ENCODE data around the gene SLC25A26. TPM values are rescaled to one million over a fixed set of nuclear protein-coding genes. Genes with fewer than 3 reads are reported as not detected.

The SLC25A26 gene
- total RNA-seq, 1 experiment from 2014 or later = 13.2 TPM

GRCh38 chr3:66237552-66237951 is 16.8 kb downstream of the SLC25A26 start:
- no TSS peak for BruUV-seq (replicated peaks)
- ATAC-seq = no peak

GRCh38 chr3:66239513-66240123 is 18.8 kb downstream of the SLC25A26 start:
- POLR2A ChIA-PET = no interaction called here
- BruUV-seq (replicated peaks) = no TSS peak
- TF ChIP-seq POLR2AphosphoS5 (IDR thresholded peaks at IDR 0.05; ENCODE audit: low read depth, low read length) = no peak
- no peak for TF ChIP-seq TCF7L2 (IDR thresholded peaks at IDR 0.05; ENCODE audit: low read depth, low read length)
- no peak for TF ChIP-seq REST (IDR thresholded peaks at IDR 0.05; ENCODE audit: insufficient read depth in 1 of 2, low read depth in 2 of 2, low read length in 1 of 2)
- TF ChIP-seq CTCF (IDR thresholded peaks at IDR 0.05) = no peak
- Histone ChIP-seq H3K4me3 (ENCODE audit: low read depth in 2 of 2, low read length in 2 of 2) (no peak overlapping the region), H3K36me3 (ENCODE audit: control insufficient read depth, insufficient read depth, low read length) (no peaks in the 10 kb centered on the region), H3K4me1 (ENCODE audit: control insufficient read depth, insufficient read depth, low read length) (no peaks in the 10 kb centered on the region), H3K27me3 (ENCODE audit: control insufficient read depth, insufficient read depth, low read length) (no peaks in the 10 kb centered on the region), H3K9me3 (ENCODE audit: control insufficient read depth, insufficient read depth, low read depth, low read length) (no peaks in the 10 kb centered on the region), H3K27ac (ENCODE audit: low read length) (no peak overlapping the region)
- ATAC-seq (no peak), DNase-seq (ENCODE audit: low read depth, low spot score) (no peak)
- CTCF ChIA-PET = no interaction called here
- intact Hi-C loops (cut with micrococcal nuclease; ENCODE audit: unreplicated experiment) (no loop called here), in situ Hi-C loops (cut with HindIII; ENCODE audit: low pct_unique_long_range_greater_than_20kb, low sequenced_read_pairs) (no loop called here)

More at GRCh38 chr3:66237552-66237951, 16.8 kb downstream of the SLC25A26 start:
- Histone ChIP-seq H3K4me1 (ENCODE audit: control insufficient read depth, insufficient read depth, low read length) (no peaks in the 10 kb centered on the region), H3K4me3 (ENCODE audit: low read depth in 2 of 2, low read length in 2 of 2) (no peak overlapping the region), H3K27me3 (ENCODE audit: control insufficient read depth, insufficient read depth, low read length) (no peaks in the 10 kb centered on the region), H3K36me3 (ENCODE audit: control insufficient read depth, insufficient read depth, low read length) (no peaks in the 10 kb centered on the region), H3K9me3 (ENCODE audit: control insufficient read depth, insufficient read depth, low read depth, low read length) (no peaks in the 10 kb centered on the region), H3K27ac (ENCODE audit: low read length) (no peak overlapping the region)
- no peak for DNase-seq (ENCODE audit: low read depth, low spot score)
- in situ Hi-C loops (cut with HindIII; ENCODE audit: low pct_unique_long_range_greater_than_20kb, low sequenced_read_pairs) = no loop called here
- ChIA-PET POLR2A (interaction anchor here (0.5 kb wide), 1 partner anchor 300 kb away, joined by 3 read pairs; no protein-coding TSS in a partner anchor), CTCF (no interaction called here)
- TF ChIP-seq CTCF (IDR thresholded peaks at IDR 0.05) (no peak), SIN3A (IDR thresholded peaks at IDR 0.05; ENCODE audit: borderline replicate concordance, insufficient read depth, low read depth, low read length) (no peak), REST (IDR thresholded peaks at IDR 0.05; ENCODE audit: insufficient read depth in 1 of 2, low read depth in 2 of 2, low read length in 1 of 2) (no peak), TCF7L2 (IDR thresholded peaks at IDR 0.05; ENCODE audit: low read depth, low read length) (no peak), POLR2AphosphoS5 (IDR thresholded peaks at IDR 0.05; ENCODE audit: low read depth, low read length) (no peak)
- intact Hi-C loops (cut with micrococcal nuclease; ENCODE audit: unreplicated experiment) = no loop called here
